Sigmoid colon (tissue), 7 donors: ENCODE measurements around the gene CCSAP. TPM values are rescaled to one million over a fixed set of nuclear protein-coding genes. Genes with fewer than 3 reads are reported as not detected.
"Not testable (repeated sequence)": the region's sequence is repeated elsewhere in the genome, so short reads cannot be mapped to it uniquely, and the experiment has no call there.

Source experiments
- DNase-seq: peaks from one replicate; pipeline ENCODE4 v3.0.0-alpha.2; 2019
- H3K27ac ChIP-seq, 4 donors: fragments of 200-600 bp; sonication (generic); one replicate each; pipeline ENCODE4 v1.5.1; 2016 to 2019; ENCODE audit warnings: mild to moderate bottlenecking in 1 of 4
- H3K27me3 ChIP-seq, 3 donors: fragments of 200-600 bp; sonication (generic); one replicate each; pipeline ENCODE4 v1.5.1; 2019; ENCODE audit warnings: mild to moderate bottlenecking in 1 of 3
- H3K36me3 ChIP-seq, 4 donors: fragments of 200-600 bp; sonication (generic); one replicate each; pipeline ENCODE4 v1.5.1; 2016 to 2019
- H3K4me1 ChIP-seq, 4 donors: fragments of 200-600 bp; sonication (generic); one replicate each; pipeline ENCODE4 v1.5.1; 2017 to 2019
- H3K4me3 ChIP-seq, 4 donors: fragments of 200-600 bp; sonication (generic); one replicate each; pipeline ENCODE4 v1.5.1; 2017 to 2019; ENCODE audit warnings: mild to moderate bottlenecking in 2 of 4, moderate library complexity in 1 of 4
- H3K9me3 ChIP-seq, 4 donors: fragments of 200-600 bp in 3 of 4; sonication (generic) in 3 of 4; one replicate each; pipeline versions ENCODE4 v1.5.1 to v1.6.1; 2013 to 2019
- CTCF ChIP-seq, 4 experiments: fragments of 450-650 bp in 3 of 4; fragments of 200-600 bp in 1 of 4; IDR thresholded peaks; one replicate each; pipeline ENCODE4 v1.5.1; 2016 to 2019; ENCODE audit warnings: antibody characterized with exemption in 4 of 4, mild to moderate bottlenecking in 3 of 4, moderate library complexity in 2 of 4
- EP300 ChIP-seq, 4 donors: sonication (generic); formaldehyde crosslinking; IDR thresholded peaks; one replicate each; pipeline ENCODE4 v1.6.1; 2017; ENCODE audit warnings: antibody characterized with exemption in 4 of 4
- POLR2A ChIP-seq, 2 donors: fragments of 450-650 bp; IDR thresholded peaks; one replicate each; pipeline ENCODE4 v1.6.1; 2016; ENCODE audit warnings: antibody characterized with exemption in 2 of 2, mild to moderate bottlenecking in 2 of 2, moderate library complexity in 2 of 2
- POLR2AphosphoS5 ChIP-seq, 4 donors: sonication (generic); formaldehyde crosslinking; IDR thresholded peaks; one replicate each; pipeline ENCODE4 v1.6.1; 2017; ENCODE audit warnings: antibody characterized with exemption in 4 of 4
- WGBS, 2 donors: extraction: QIAGEN DNeasy Blood & Tissue Kit; methylation state at CpG; one replicate each; pipeline ENCODE4 v1.1.7; 2013; 5-methylcytosine and 5-hydroxymethylcytosine counted together
- intact Hi-C: fragments of 100-400 bp; cut with DNase I; formaldehyde crosslinking; loops from one replicate; pipeline ENCODE4 v1.15.1; 2023
- polyA plus RNA-seq, 3 donors: library from polyadenylated mRNA; stranded (reverse); fragments of 200-250 nt; gene quantifications; one replicate each; pipeline ENCODE4 v1.2.3, GENCODE V29; 2013
- total RNA-seq, 4 donors: library from RNA; depleted of rRNA; stranded (reverse); fragments of >200 nt; gene quantifications; one replicate each; pipeline ENCODE4 v1.1.0, GENCODE V29; 2016
- donor health status: healthy with polysubstance abuse.
- donor health status: Bipolar disorder and iron deficiency.
- donor health status: healthy.

CCSAP gene
- total and polyA plus RNA-seq, 7 donors = 0.60 to 6.1 (median 3.8) TPM

GRCh38 chr1:229379846-229380245 is 37.0 kb upstream of the CCSAP start:
- Histone ChIP-seq H3K27me3 (peaks cover 0 to 7% (median 0%) of the 10 kb centered on the region in 3 donors), H3K27ac (no peak overlapping the region), H3K4me1 (no peaks in the 10 kb centered on the region), H3K9me3 (no peaks in the 10 kb centered on the region), H3K36me3 (no peaks in the 10 kb centered on the region), H3K4me3 (no peak overlapping the region)
- DNase-seq = no peak
- WGBS, 2 donors = 68% methylated on average over 5 of the region's 5 CpGs
- intact Hi-C loops = no loop called here
- no peak for TF ChIP-seq CTCF (IDR thresholded peaks at IDR 0.05)
- TF ChIP-seq EP300 (IDR thresholded peaks at IDR 0.05) = no peak
- no peak for TF ChIP-seq POLR2A (IDR thresholded peaks at IDR 0.05)
- TF ChIP-seq POLR2AphosphoS5 (IDR thresholded peaks at IDR 0.05) = no peak

- H3K4me1 ChIP-seq = no peaks in the 10 kb centered on the region
- peaks cover 0 to 7% (median 0%) of the 10 kb centered on the region in 3 donors for H3K27me3 ChIP-seq
- H3K36me3 ChIP-seq = no peaks in the 10 kb centered on the region
- intact Hi-C loops = no loop called here
- WGBS, 2 donors = 69 to 77% methylated on average over 7 of the region's 7 CpGs
- TF ChIP-seq CTCF (IDR thresholded peaks at IDR 0.05) (no peak), POLR2AphosphoS5 (IDR thresholded peaks at IDR 0.05) (no peak), POLR2A (IDR thresholded peaks at IDR 0.05) (no peak), EP300 (IDR thresholded peaks at IDR 0.05) (no peak)
- no peak for DNase-seq
- H3K9me3 ChIP-seq = no peaks in the 10 kb centered on the region
- no peak overlapping the region for H3K27ac ChIP-seq
- H3K4me3 ChIP-seq = no peak overlapping the region
These were observed 35.9 kb upstream of the CCSAP start for GRCh38 chr1:229378586-229379367.

GRCh38 chr1:229378035-229378434 is 35.2 kb upstream of the CCSAP start:
- H3K27me3 ChIP-seq, H3K27ac ChIP-seq, H3K36me3 ChIP-seq, intact Hi-C loops, DNase-seq, H3K9me3 ChIP-seq, H3K4me3 ChIP-seq, H3K4me1 ChIP-seq: not testable (repeated sequence)
- WGBS, 2 donors = 96 to 97% methylated on average over 6 of the region's 6 CpGs

- Histone ChIP-seq H3K36me3 (no peaks in the 10 kb centered on the region), H3K9me3 (no peaks in the 10 kb centered on the region), H3K4me1 (no peaks in the 10 kb centered on the region), H3K27ac (no peak overlapping the region), H3K27me3 (peaks cover 0 to 3% (median 0%) of the 10 kb centered on the region in 3 donors), H3K4me3 (no peak overlapping the region)
- intact Hi-C loops = no loop called here
- WGBS, 2 donors = 96% methylated on average over 10 of the region's 10 CpGs
- TF ChIP-seq POLR2AphosphoS5 (IDR thresholded peaks at IDR 0.05) = no peak
- no peak for TF ChIP-seq EP300 (IDR thresholded peaks at IDR 0.05)
- TF ChIP-seq POLR2A (IDR thresholded peaks at IDR 0.05) = no peak
- no peak for TF ChIP-seq CTCF (IDR thresholded peaks at IDR 0.05)
- DNase-seq = no peak
These were observed 34.6 kb upstream of the CCSAP start for GRCh38 chr1:229377429-229377828.

- Histone ChIP-seq H3K4me1 (no peaks in the 10 kb centered on the region), H3K4me3 (no peak overlapping the region), H3K27me3 (peaks cover 0 to 3% (median 0%) of the 10 kb centered on the region in 3 donors), H3K36me3 (no peaks in the 10 kb centered on the region), H3K27ac (no peak overlapping the region), H3K9me3 (no peaks in the 10 kb centered on the region)
- intact Hi-C loops = no loop called here
- DNase-seq = no peak
- 93 to 94% methylated on average over 6 of the region's 6 CpGs for WGBS, 2 donors
- TF ChIP-seq POLR2A (IDR thresholded peaks at IDR 0.05) (no peak), CTCF (IDR thresholded peaks at IDR 0.05) (no peak)
These were observed 33.7 kb upstream of the CCSAP start for GRCh38 chr1:229376521-229376920.
